Measurements from ENCODE around the gene MRPS14.
"Not testable (repeated sequence)": the region's sequence is repeated elsewhere in the genome, so short reads cannot be mapped to it uniquely, and the experiment has no call there.

MRPS14 gene

GRCh38 chr1:175023043-175023921 is at the start of gene MRPS14:
Gene MRPS14 (minus strand): TSS chr1:175023425. CDS start chr1:175023408, 17 bp downstream.
- peak; percentile 99 for DNase-seq (ENCODE audit: low spot score)

GRCh38 chr1:175072099-175072951 is 49.1 kb upstream of the MRPS14 start:
- DNase-seq (ENCODE audit: low spot score) = no peak

GRCh38 chr1:175071276-175071943 is 48.2 kb upstream of the MRPS14 start:
- no peak for DNase-seq (ENCODE audit: low spot score)

GRCh38 chr1:175070818-175071217 is 47.6 kb upstream of the MRPS14 start:
- DNase-seq (ENCODE audit: low spot score) = no peak

- no peak for DNase-seq (ENCODE audit: low spot score)
These were observed 44.3 kb upstream of the MRPS14 start, which contains the start of gene TNN for GRCh38 chr1:175067362-175068106. Gene TNN (plus strand): TSS chr1:175067833. CDS start chr1:175077419, 9,586 bp downstream.

- no peak for DNase-seq (ENCODE audit: low spot score)
These were observed 39.6 kb upstream of the MRPS14 start for GRCh38 chr1:175062858-175063257.

- no peak for DNase-seq (ENCODE audit: low spot score)
These were observed 39.1 kb upstream of the MRPS14 start for GRCh38 chr1:175062339-175062738.

GRCh38 chr1:175054736-175055135 is 31.5 kb upstream of the MRPS14 start:
- DNase-seq (ENCODE audit: low spot score) = no peak

- no peak for DNase-seq (ENCODE audit: low spot score)
These were observed 27.8 kb upstream of the MRPS14 start for GRCh38 chr1:175050992-175051391.

GRCh38 chr1:175045519-175045918 is 22.3 kb upstream of the MRPS14 start:
- no peak for DNase-seq (ENCODE audit: low spot score)

GRCh38 chr1:175045097-175045496 is 21.9 kb upstream of the MRPS14 start:
- no peak for DNase-seq (ENCODE audit: low spot score)

- DNase-seq (ENCODE audit: low spot score) = not testable (repeated sequence)
These were observed 21.4 kb upstream of the MRPS14 start for GRCh38 chr1:175044591-175044990.

- DNase-seq (ENCODE audit: low spot score) = no peak
These were observed 20.6 kb upstream of the MRPS14 start for GRCh38 chr1:175043824-175044223.

- no peak for DNase-seq (ENCODE audit: low spot score)
These were observed 19.4 kb upstream of the MRPS14 start for GRCh38 chr1:175042650-175043049.

- no peak for DNase-seq (ENCODE audit: low spot score)
These were observed 17.2 kb upstream of the MRPS14 start for GRCh38 chr1:175040324-175040879.

GRCh38 chr1:175037416-175037815 is 14.2 kb upstream of the MRPS14 start:
- DNase-seq (ENCODE audit: low spot score) = no peak

- no peak for DNase-seq (ENCODE audit: low spot score)
These were observed 13.3 kb upstream of the MRPS14 start for GRCh38 chr1:175036476-175036875.

GRCh38 chr1:175035865-175036264 is 12.6 kb upstream of the MRPS14 start:
- DNase-seq (ENCODE audit: low spot score) = no peak

- DNase-seq (ENCODE audit: low spot score) = no peak
These were observed 11.6 kb upstream of the MRPS14 start for GRCh38 chr1:175034775-175035174.

GRCh38 chr1:175033953-175034352 is 10.7 kb upstream of the MRPS14 start:
- DNase-seq (ENCODE audit: low spot score) = no peak

- no peak for DNase-seq (ENCODE audit: low spot score)
These were observed 1.5 kb upstream of the MRPS14 start for GRCh38 chr1:175024773-175025172.

Measured in LoVo (cell line).